Panc1 (cell line): ENCODE results near the gene MRPL2. TPM values are rescaled to one million over a fixed set of nuclear protein-coding genes. Genes with fewer than 3 reads are reported as not detected.

Experiments
- ATAC-seq: fragments of 200-7000 bp; cut with Tn5 transposase; 2 replicates; pipeline ENCODE4 v1.9.1; 2020; ENCODE audit warnings: mild to moderate bottlenecking, moderate library complexity
- BruUV-seq: library from RNA; stranded (reverse); fragments of 400-500 nt; replicated peaks from 2 replicates; lab custom pipeline; 2021; lab: Mats Ljungman, UMichigan
- CTCF ChIA-PET: fragments of 300-600 bp; sonication (Branson Sonifier 250); formaldehyde crosslinking; loops from one replicate; lab custom pipeline; 2022; ENCODE audit warnings: antibody characterized with exemption; lab: Charles Lee
- POLR2A ChIA-PET: fragments of 300-600 bp; sonication (Branson Sonifier 250); formaldehyde crosslinking; loops from one replicate; lab custom pipeline; 2022; ENCODE audit warnings: antibody characterized with exemption; lab: Charles Lee
- DNase-seq: peaks from one replicate; pipeline ENCODE4 v3.0.0-alpha.2; 2010; ENCODE audit warnings: low read depth, low spot score
- H3K27ac ChIP-seq: 2 replicates; pipeline ENCODE4 v1.5.1; 2011; ENCODE audit warnings: mild to moderate bottlenecking, low read length, inconsistent platforms
- H3K27me3 ChIP-seq: fragments of 200-500 bp; sonication (Bioruptor generic); 2 replicates; pipeline ENCODE4 v1.6.0; 2014; ENCODE audit warnings: low read length, inconsistent platforms; ENCODE audit not compliant: control insufficient read depth, insufficient read depth
- H3K36me3 ChIP-seq: fragments of 200-500 bp; sonication (Bioruptor generic); 2 replicates; pipeline ENCODE4 v1.5.1; 2014; ENCODE audit warnings: inconsistent platforms, mild to moderate bottlenecking, low read length, moderate library complexity; ENCODE audit not compliant: control insufficient read depth, insufficient read depth
- H3K4me1 ChIP-seq: 2 replicates; pipeline ENCODE4 v1.5.1; 2011; ENCODE audit warnings: inconsistent platforms, mild to moderate bottlenecking, low read length, moderate library complexity; ENCODE audit not compliant: control insufficient read depth, insufficient read depth
- H3K4me3 ChIP-seq, 2 experiments: 2 replicates each; pipeline ENCODE4 v1.5.1; 2011 to 2012; ENCODE audit warnings: low read depth in 2 of 2, low read length in 2 of 2, mild to moderate bottlenecking in 2 of 2, inconsistent platforms in 1 of 2, moderate library complexity in 1 of 2
- H3K9me3 ChIP-seq: fragments of 200-500 bp; sonication (Bioruptor generic); 2 replicates; pipeline ENCODE4 v1.5.1; 2014; ENCODE audit warnings: low read depth, mild to moderate bottlenecking, inconsistent platforms, low read length, moderate library complexity; ENCODE audit not compliant: control insufficient read depth, insufficient read depth
- POLR2AphosphoS5 ChIP-seq: IDR thresholded peaks from 2 replicates; pipeline ENCODE4 v1.6.1; 2012; ENCODE audit warnings: mild to moderate bottlenecking, low read depth, low read length, moderate library complexity
- SIN3A ChIP-seq: IDR thresholded peaks from 2 replicates; pipeline ENCODE4 v1.6.1; 2012; ENCODE audit warnings: low read depth, mild to moderate bottlenecking, low read length, moderate library complexity, borderline replicate concordance; ENCODE audit not compliant: insufficient read depth
- TCF7L2 ChIP-seq: IDR thresholded peaks from 2 replicates; pipeline ENCODE4 v1.6.1; 2011; ENCODE audit warnings: mild to moderate bottlenecking, low read depth, low read length, inconsistent platforms
- in situ Hi-C: cut with HindIII; loops from 2 replicates; pipeline ENCODE4 v1.10.0; 2016; ENCODE audit warnings: low sequenced_read_pairs, low pct_unique_long_range_greater_than_20kb
- intact Hi-C: fragments of 100-400 bp; cut with micrococcal nuclease; formaldehyde crosslinking; loops from one replicate; pipeline ENCODE4 v1.10.0; 2022; ENCODE audit not compliant: unreplicated experiment
- total RNA-seq: library from RNA; stranded (reverse); gene quantifications from one replicate; pipeline ENCODE4 v1.2.1, GENCODE V29; 2021; ENCODE audit not compliant: unreplicated experiment
- TF ChIP-seq, protein P1 (sequence below): fragments of 450-650 bp; IDR thresholded peaks from 2 replicates; pipeline ENCODE4 v1.5.1; 2017; ENCODE audit warnings: mild to moderate bottlenecking
- TF ChIP-seq, protein P2 (sequence below), 2 experiments: IDR thresholded peaks; 2 replicates each; pipeline ENCODE4 v1.6.1; 2011 to 2012; ENCODE audit warnings: low read depth in 2 of 2, control low read depth in 1 of 2, low read length in 1 of 2, mild to moderate bottlenecking in 1 of 2, moderate library complexity in 1 of 2; ENCODE audit not compliant: insufficient read depth in 1 of 2

MRPL2 gene
- total RNA-seq, 1 experiment from 2014 or later, result 65.6 TPM

DNA sequence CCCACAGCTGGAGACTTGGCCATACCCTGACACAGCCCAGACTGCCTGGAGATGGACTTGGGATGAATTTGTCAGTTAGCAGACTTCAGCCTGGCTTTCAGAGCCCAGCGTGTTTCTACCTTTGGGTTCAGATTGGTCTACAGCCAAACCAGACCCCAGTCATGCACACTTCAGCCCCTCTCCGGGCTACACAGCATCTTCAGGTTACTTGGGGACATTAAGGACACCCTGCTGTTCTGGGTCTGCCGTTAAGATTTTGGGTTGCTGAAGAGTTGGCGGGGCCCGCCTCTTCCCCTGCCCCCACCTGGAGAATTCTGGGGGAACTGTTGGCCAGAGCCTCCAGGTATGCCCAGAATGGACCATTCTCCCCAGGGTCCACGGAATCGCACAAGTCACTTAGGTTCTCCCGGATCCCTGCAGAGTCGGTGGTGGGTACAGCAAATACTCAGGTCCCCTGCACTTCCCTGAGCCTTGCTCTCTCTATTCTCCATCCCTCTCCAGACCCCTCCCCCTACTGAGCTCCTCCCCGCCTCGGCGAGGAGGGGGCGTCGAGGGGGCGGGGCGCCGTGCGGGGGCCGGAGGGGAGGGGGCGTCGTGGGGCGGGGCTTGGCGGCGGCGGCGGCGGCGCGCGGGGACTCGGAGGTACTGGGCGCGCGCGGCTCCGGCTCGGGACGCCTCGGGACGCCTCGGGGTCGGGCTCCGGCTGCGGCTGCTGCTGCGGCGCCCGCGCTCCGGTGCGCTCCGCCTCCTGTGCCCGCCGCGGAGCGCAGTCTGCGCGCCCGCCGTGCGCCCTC lies 16.6 kb upstream of the MRPL2 start, which contains the start of gene PTK7:
Gene PTK7 (plus strand): TSS at position 645 of the 794 bp plus-strand sequence. CDS start 175 bp downstream, outside the sequence.
- TF ChIP-seq, protein P1, sequence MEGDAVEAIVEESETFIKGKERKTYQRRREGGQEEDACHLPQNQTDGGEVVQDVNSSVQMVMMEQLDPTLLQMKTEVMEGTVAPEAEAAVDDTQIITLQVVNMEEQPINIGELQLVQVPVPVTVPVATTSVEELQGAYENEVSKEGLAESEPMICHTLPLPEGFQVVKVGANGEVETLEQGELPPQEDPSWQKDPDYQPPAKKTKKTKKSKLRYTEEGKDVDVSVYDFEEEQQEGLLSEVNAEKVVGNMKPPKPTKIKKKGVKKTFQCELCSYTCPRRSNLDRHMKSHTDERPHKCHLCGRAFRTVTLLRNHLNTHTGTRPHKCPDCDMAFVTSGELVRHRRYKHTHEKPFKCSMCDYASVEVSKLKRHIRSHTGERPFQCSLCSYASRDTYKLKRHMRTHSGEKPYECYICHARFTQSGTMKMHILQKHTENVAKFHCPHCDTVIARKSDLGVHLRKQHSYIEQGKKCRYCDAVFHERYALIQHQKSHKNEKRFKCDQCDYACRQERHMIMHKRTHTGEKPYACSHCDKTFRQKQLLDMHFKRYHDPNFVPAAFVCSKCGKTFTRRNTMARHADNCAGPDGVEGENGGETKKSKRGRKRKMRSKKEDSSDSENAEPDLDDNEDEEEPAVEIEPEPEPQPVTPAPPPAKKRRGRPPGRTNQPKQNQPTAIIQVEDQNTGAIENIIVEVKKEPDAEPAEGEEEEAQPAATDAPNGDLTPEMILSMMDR, result no peak
- no peak for TF ChIP-seq POLR2AphosphoS5
- TF ChIP-seq TCF7L2, result no peak
- TF ChIP-seq SIN3A, result no peak; the same call in 1 of the 2 replicates
- TF ChIP-seq, protein P2, sequence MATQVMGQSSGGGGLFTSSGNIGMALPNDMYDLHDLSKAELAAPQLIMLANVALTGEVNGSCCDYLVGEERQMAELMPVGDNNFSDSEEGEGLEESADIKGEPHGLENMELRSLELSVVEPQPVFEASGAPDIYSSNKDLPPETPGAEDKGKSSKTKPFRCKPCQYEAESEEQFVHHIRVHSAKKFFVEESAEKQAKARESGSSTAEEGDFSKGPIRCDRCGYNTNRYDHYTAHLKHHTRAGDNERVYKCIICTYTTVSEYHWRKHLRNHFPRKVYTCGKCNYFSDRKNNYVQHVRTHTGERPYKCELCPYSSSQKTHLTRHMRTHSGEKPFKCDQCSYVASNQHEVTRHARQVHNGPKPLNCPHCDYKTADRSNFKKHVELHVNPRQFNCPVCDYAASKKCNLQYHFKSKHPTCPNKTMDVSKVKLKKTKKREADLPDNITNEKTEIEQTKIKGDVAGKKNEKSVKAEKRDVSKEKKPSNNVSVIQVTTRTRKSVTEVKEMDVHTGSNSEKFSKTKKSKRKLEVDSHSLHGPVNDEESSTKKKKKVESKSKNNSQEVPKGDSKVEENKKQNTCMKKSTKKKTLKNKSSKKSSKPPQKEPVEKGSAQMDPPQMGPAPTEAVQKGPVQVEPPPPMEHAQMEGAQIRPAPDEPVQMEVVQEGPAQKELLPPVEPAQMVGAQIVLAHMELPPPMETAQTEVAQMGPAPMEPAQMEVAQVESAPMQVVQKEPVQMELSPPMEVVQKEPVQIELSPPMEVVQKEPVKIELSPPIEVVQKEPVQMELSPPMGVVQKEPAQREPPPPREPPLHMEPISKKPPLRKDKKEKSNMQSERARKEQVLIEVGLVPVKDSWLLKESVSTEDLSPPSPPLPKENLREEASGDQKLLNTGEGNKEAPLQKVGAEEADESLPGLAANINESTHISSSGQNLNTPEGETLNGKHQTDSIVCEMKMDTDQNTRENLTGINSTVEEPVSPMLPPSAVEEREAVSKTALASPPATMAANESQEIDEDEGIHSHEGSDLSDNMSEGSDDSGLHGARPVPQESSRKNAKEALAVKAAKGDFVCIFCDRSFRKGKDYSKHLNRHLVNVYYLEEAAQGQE (IDR thresholded peaks at IDR 0.05; ENCODE audit: insufficient read depth in 1 of 2, low read depth in 2 of 2, low read length in 1 of 2), result no peak
- ATAC-seq, result peak; percentile 86
- Histone ChIP-seq H3K27me3 (no peaks in the 10 kb centered on the region), H3K9me3 (no peaks in the 10 kb centered on the region), H3K4me3 (peak within 1 kb of the TSS; percentile 90 to 91), H3K27ac (peak within 1 kb of the TSS; percentile 91), H3K36me3 (peaks cover 3% of the 10 kb centered on the region; the same call in 1 of the 2 replicates), H3K4me1 (peaks cover 25% of the 10 kb centered on the region)
- intact Hi-C loops (loop anchor here (5.0 kb wide), 1 partner anchor 66 kb away; no protein-coding TSS in a partner anchor), in situ Hi-C loops (no loop called here)
- BruUV-seq, result no TSS peak
- no peak for DNase-seq
- CTCF ChIA-PET, result no interaction called here
- POLR2A ChIA-PET, result interaction anchor here (0.5 kb wide), 2 partner anchors 192 to 624 kb away, joined by 3 to 15 read pairs; partner anchors contain the start of gene TRERF1

DNA sequence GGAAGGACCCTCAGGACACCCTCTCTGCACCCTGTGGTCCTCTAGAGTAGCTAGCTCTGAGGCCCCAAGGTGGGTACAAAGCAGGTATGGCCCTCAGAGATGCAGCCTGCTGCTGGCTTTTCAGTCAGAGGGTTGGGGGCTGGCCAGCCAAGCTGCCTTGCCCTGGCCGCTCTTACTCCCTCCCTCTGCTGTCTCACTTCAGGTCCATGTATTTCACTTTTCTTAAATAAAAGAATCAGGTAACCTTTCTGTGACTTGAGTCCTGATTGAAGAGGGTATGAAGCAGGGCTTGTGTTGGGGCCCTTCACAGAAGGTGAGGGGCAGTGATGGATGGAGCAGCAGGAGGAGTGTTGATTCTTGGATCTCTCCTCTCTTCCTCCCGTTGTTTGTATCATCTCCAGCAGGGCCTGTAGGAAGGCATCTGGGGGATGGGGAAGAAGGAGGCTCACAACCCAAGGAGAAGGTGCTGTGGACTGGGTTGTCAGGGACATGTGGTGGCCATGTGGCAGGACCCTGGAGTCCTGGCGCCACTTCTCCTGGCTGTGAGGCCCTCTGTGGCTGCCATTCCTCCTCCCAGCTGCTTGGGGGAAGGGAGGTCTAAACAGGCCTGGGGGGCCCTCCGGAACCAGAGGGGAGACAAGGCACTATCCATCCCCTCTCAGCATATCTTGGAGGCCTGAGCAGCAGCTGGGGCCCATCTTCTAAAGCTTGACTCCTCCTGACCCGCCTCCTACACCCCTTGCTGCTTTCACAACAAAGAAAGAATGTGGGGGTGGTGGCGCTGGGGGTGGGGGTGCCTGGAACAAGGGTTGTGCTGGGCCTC lies 15.8 kb upstream of the MRPL2 start:
- no peak for DNase-seq
- TF ChIP-seq TCF7L2 (no peak), SIN3A (no peak), POLR2AphosphoS5 (no peak)
- TF ChIP-seq, protein P2 (IDR thresholded peaks at IDR 0.05; ENCODE audit: insufficient read depth in 1 of 2, low read depth in 2 of 2, low read length in 1 of 2), result no peak
- TF ChIP-seq, protein P1, result no peak
- BruUV-seq, result no TSS peak
- ChIA-PET CTCF (no interaction called here), POLR2A (interaction anchor here (0.6 kb wide), 1 partner anchor 294 kb away, joined by 5 read pairs; no protein-coding TSS in a partner anchor)
- in situ Hi-C loops (no loop called here), intact Hi-C loops (loop anchor here (5.0 kb wide), 2 partner anchors 52 to 67 kb away; no protein-coding TSS in a partner anchor)
- H3K9me3 ChIP-seq, result no peaks in the 10 kb centered on the region
- no peak for ATAC-seq
- peaks cover 3% of the 10 kb centered on the region; the same call in 1 of the 2 replicates for H3K36me3 ChIP-seq
- peaks cover 25% of the 10 kb centered on the region for H3K4me1 ChIP-seq
- H3K27ac ChIP-seq, result peak overlapping the region; percentile 81
- no peak overlapping the region for H3K4me3 ChIP-seq
- no peaks in the 10 kb centered on the region for H3K27me3 ChIP-seq
